ENCODE measurements around the gene ZNF431.

DNA sequence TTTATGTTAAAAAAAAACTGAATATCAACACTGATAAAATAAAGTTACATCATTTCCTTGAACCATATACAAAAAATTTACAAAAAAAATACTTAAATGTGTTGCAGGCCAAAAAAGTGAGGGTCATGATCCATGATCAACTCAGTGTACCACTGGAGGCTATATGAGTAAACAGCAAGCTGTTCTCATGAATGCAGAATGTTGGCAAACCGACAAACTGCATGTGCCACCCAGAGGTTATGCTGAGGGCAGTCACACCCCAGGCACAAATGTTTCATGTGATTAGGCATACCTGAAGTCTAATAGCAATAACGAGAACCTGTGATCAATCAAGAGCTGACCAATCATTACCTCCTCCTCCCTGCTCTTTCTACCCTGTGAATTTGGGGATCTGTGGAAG, 91.9 kb downstream of the ZNF431 start:
- TF ChIP-seq, protein P1, sequence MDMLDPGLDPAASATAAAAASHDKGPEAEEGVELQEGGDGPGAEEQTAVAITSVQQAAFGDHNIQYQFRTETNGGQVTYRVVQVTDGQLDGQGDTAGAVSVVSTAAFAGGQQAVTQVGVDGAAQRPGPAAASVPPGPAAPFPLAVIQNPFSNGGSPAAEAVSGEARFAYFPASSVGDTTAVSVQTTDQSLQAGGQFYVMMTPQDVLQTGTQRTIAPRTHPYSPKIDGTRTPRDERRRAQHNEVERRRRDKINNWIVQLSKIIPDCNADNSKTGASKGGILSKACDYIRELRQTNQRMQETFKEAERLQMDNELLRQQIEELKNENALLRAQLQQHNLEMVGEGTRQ (IDR thresholded peaks at IDR 0.05; ENCODE audit: low read depth, low read length), result no peak
- TF ChIP-seq, protein P2, sequence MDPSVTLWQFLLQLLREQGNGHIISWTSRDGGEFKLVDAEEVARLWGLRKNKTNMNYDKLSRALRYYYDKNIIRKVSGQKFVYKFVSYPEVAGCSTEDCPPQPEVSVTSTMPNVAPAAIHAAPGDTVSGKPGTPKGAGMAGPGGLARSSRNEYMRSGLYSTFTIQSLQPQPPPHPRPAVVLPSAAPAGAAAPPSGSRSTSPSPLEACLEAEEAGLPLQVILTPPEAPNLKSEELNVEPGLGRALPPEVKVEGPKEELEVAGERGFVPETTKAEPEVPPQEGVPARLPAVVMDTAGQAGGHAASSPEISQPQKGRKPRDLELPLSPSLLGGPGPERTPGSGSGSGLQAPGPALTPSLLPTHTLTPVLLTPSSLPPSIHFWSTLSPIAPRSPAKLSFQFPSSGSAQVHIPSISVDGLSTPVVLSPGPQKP (IDR thresholded peaks at IDR 0.05; ENCODE audit: borderline replicate concordance, low read depth, low read length), result no peak
- TF ChIP-seq, protein P3, sequence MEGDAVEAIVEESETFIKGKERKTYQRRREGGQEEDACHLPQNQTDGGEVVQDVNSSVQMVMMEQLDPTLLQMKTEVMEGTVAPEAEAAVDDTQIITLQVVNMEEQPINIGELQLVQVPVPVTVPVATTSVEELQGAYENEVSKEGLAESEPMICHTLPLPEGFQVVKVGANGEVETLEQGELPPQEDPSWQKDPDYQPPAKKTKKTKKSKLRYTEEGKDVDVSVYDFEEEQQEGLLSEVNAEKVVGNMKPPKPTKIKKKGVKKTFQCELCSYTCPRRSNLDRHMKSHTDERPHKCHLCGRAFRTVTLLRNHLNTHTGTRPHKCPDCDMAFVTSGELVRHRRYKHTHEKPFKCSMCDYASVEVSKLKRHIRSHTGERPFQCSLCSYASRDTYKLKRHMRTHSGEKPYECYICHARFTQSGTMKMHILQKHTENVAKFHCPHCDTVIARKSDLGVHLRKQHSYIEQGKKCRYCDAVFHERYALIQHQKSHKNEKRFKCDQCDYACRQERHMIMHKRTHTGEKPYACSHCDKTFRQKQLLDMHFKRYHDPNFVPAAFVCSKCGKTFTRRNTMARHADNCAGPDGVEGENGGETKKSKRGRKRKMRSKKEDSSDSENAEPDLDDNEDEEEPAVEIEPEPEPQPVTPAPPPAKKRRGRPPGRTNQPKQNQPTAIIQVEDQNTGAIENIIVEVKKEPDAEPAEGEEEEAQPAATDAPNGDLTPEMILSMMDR (conservative IDR thresholded peaks at IDR 0.05; ENCODE audit: low read depth, low read length), result no peak

Data from IMR-90 (cell line).